Spleen (tissue), 11 donors: ENCODE data around the gene PI16. TPM values are rescaled to one million over a fixed set of nuclear protein-coding genes. Genes with fewer than 3 reads are reported as not detected.

Experiments
- DNase-seq: peaks from one replicate; pipeline ENCODE4 v3.0.0-alpha.2; 2020
- H3K27ac ChIP-seq, 8 donors: fragments of 200-600 bp; sonication (generic) in 7 of 8; 1 replicate in 4 of 8; 2 replicates in 4 of 8; pipeline versions ENCODE4 v1.5.0 to v1.8.0; 2016 to 2021; ENCODE audit warnings: inconsistent platforms in 4 of 8, mild to moderate bottlenecking in 4 of 8, moderate library complexity in 1 of 8
- H3K27me3 ChIP-seq, 7 donors: fragments of 200-600 bp; sonication (generic) in 6 of 7; replicated peaks in 1 of 7; 1 replicate in 4 of 7; 2 replicates in 3 of 7; pipeline versions ENCODE4 v1.5.0 to v1.8.0; 2016 to 2021; ENCODE audit warnings: inconsistent platforms in 3 of 7, mild to moderate bottlenecking in 1 of 7
- H3K36me3 ChIP-seq, 6 donors: fragments of 200-600 bp; sonication (generic) in 5 of 6; 1 replicate in 4 of 6; 2 replicates in 2 of 6; pipeline versions ENCODE4 v1.5.0 to v1.8.0; 2016 to 2021; ENCODE audit warnings: inconsistent platforms in 2 of 6
- H3K4me1 ChIP-seq, 6 donors: fragments of 200-600 bp; sonication (generic) in 5 of 6; 1 replicate in 3 of 6; 2 replicates in 3 of 6; pipeline versions ENCODE4 v1.5.0 to v1.8.0; 2016 to 2021; ENCODE audit warnings: inconsistent platforms in 3 of 6
- H3K4me3 ChIP-seq, 8 donors: fragments of 200-600 bp; sonication (generic) in 7 of 8; 1 replicate in 4 of 8; 2 replicates in 4 of 8; pipeline versions ENCODE4 v1.5.0 to v1.8.0; 2016 to 2021; ENCODE audit warnings: inconsistent platforms in 4 of 8, mild to moderate bottlenecking in 4 of 8, moderate library complexity in 2 of 8
- H3K9me3 ChIP-seq, 8 donors: fragments of 200-600 bp; sonication (generic) in 7 of 8; 1 replicate in 4 of 8; 2 replicates in 4 of 8; pipeline versions ENCODE4 v1.5.0 to v1.8.0; 2016 to 2021; ENCODE audit warnings: inconsistent platforms in 4 of 8
- CTCF ChIP-seq, 11 experiments: fragments of 200-600 bp in 7 of 11; fragments of 450-650 bp in 4 of 11; sonication (generic) in 4 of 11; IDR thresholded peaks in 8 of 11; conservative IDR thresholded peaks in 3 of 11; 1 replicate in 7 of 11; 2 replicates in 4 of 11; pipeline versions ENCODE4 v1.4.0 to v1.8.0; 2016 to 2021; ENCODE audit warnings: antibody characterized with exemption in 11 of 11, inconsistent platforms in 4 of 11, mild to moderate bottlenecking in 1 of 11
- POLR2A ChIP-seq, 3 donors: fragments of 450-650 bp; IDR thresholded peaks; one replicate each; pipeline ENCODE4 v1.5.1; 2017; ENCODE audit warnings: antibody characterized with exemption in 3 of 3, mild to moderate bottlenecking in 1 of 3
- POLR2AphosphoS5 ChIP-seq, 3 donors: sonication (generic); formaldehyde crosslinking; IDR thresholded peaks; one replicate each; pipeline ENCODE4 v1.5.1; 2017; ENCODE audit warnings: antibody characterized with exemption in 3 of 3
- WGBS, 5 donors: extraction: QIAGEN DNeasy Blood & Tissue Kit in 3 of 5; methylation state at CpG; one replicate each; pipeline versions ENCODE4 v1.1.5 to v1.1.7; 2013 to 2018; 5-methylcytosine and 5-hydroxymethylcytosine counted together
- intact Hi-C: fragments of 100-400 bp; cut with DNase I; formaldehyde crosslinking; loops from one replicate; pipeline ENCODE4 v1.15.0; 2023; ENCODE audit warnings: low total_unique reads
- polyA plus RNA-seq, 3 donors: library from polyadenylated mRNA; stranded (reverse); fragments of 200-250 nt; gene quantifications; one replicate each; pipeline ENCODE4 v1.2.1, GENCODE V29; 2013
- total RNA-seq, 7 donors: library from RNA; depleted of rRNA in 3 of 7; stranded (reverse); fragments of >200 nt in 3 of 7; fragmentation: NEBNext Ultra II Directional in 4 of 7; extraction: Animal tissue kit (Norgen Biotek cat#: 25700) in 4 of 7; gene quantifications; one replicate each; pipeline versions ENCODE4 v1.1.0 to v1.2.1, GENCODE V29; 2016 to 2021
- donor health status: healthy with polysubstance abuse.
- donor health status: DM: no; HTN: no; CAD: no; lungs with moderate emphysema.
- donor health status: DM: no; HTN: no; CAD: no.
- donor health status: Bipolar disorder and iron deficiency.
- donor health status: healthy.
- donor health status: DM: no; HTN: no; CAD: no.
- donor health status: DM: yes; HTN: yes; CAD: no.

The PI16 gene
- total and polyA plus RNA-seq, 10 donors: 0.94 to 7.3 (median 1.6) TPM; not detected in 1

DNA sequence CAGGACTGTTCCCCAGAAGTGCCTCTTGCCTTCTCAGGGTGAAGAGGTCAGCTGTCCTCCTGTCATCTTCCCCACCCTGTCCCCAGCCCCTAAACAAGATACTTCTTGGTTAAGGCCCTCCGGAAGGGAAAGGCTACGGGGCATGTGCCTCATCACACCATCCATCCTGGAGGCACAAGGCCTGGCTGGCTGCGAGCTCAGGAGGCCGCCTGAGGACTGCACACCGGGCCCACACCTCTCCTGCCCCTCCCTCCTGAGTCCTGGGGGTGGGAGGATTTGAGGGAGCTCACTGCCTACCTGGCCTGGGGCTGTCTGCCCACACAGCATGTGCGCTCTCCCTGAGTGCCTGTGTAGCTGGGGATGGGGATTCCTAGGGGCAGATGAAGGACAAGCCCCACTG, 9.8 kb downstream of the PI16 start:
- H3K27me3 ChIP-seq: peaks cover 0 to 11% (median 0%) of the 10 kb centered on the region in 7 donors
- no peak overlapping the region for H3K4me3 ChIP-seq
- peak; percentile 65 for DNase-seq
- peak overlapping the region in 2 of 8 donors; percentile 46 to 58 for H3K27ac ChIP-seq
- intact Hi-C loops: loop anchor here (10.0 kb wide), 1 partner anchor 60 kb away; no protein-coding TSS in a partner anchor
- TF ChIP-seq POLR2A (IDR thresholded peaks at IDR 0.05) (no peak), POLR2AphosphoS5 (IDR thresholded peaks at IDR 0.05) (no peak), CTCF (IDR thresholded peaks at IDR 0.05 in 8 of 11, conservative IDR thresholded peaks at IDR 0.05 in 3 of 11) (no peak)
- H3K4me1 ChIP-seq: peaks cover 0 to 34% (median 25%) of the 10 kb centered on the region in 6 donors
- peaks cover 2 to 33% (median 27%) of the 10 kb centered on the region in 6 donors for H3K36me3 ChIP-seq
- no peaks in the 10 kb centered on the region for H3K9me3 ChIP-seq
- 78 to 98% (median 86%) methylated on average over 5 to 6 of the region's 6 CpGs for WGBS, 5 donors

DNA sequence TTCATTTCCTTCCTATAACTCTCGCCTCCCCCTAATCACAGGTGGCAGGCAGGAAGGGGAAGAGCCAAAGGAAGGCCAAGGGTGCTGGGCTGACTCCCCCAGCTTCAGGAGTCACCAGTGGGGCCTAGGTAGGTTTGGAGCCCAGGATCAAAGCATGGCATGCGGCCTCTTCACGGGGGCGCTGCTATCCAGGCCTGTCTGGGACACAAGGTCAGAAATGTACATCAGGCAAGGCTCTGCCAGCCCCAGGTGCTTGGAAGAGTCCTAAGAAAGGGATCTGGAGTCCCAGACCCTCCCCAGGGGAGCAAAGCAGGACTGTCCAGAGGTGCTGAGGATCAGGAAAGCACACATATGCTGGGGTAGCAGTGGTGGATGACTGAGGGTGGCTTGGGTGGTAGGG, 10.4 kb downstream of the PI16 start:
- intact Hi-C loops: loop anchor here (10.0 kb wide), 1 partner anchor 60 kb away; no protein-coding TSS in a partner anchor
- WGBS, 5 donors: 55 to 73% (median 59%) methylated on average over 4 of the region's 4 CpGs
- no peak overlapping the region for H3K4me3 ChIP-seq
- no peaks in the 10 kb centered on the region for H3K9me3 ChIP-seq
- H3K27ac ChIP-seq: peak overlapping the region in 1 of 8 donors; percentile 58
- peaks cover 0 to 34% (median 25%) of the 10 kb centered on the region in 6 donors for H3K4me1 ChIP-seq
- peaks cover 0 to 11% (median 0%) of the 10 kb centered on the region in 7 donors for H3K27me3 ChIP-seq
- TF ChIP-seq POLR2AphosphoS5 (IDR thresholded peaks at IDR 0.05): no peak
- no peak for TF ChIP-seq CTCF (IDR thresholded peaks at IDR 0.05 in 8 of 11, conservative IDR thresholded peaks at IDR 0.05 in 3 of 11)
- TF ChIP-seq POLR2A (IDR thresholded peaks at IDR 0.05): no peak
- DNase-seq: peak; percentile 59
- H3K36me3 ChIP-seq: peaks cover 3 to 38% (median 33%) of the 10 kb centered on the region in 6 donors

DNA sequence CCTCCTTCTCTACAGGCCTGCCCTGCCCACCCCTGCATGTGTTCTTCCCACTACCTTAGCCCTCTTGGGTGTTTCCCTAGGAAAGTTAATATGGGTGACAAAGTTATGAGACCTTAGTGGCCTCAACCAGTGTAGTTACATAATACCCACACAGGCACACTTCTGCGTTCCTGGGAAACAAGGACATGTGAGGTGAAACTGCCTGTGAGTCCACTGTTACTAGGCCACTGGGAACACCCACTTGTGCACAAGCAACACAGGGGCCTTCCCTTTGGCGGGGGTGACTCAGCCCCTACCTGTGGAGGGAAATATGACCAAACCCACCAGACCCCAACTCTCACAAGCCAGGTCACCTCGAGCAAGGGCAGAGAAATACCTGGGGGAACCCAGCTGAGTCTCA, 12.8 kb downstream of the PI16 start:
- Histone ChIP-seq H3K27ac (peak overlapping the region in 1 of 8 donors; percentile 2), H3K4me3 (no peak overlapping the region), H3K9me3 (no peaks in the 10 kb centered on the region), H3K36me3 (peaks cover 9 to 62% (median 57%) of the 10 kb centered on the region in 6 donors), H3K27me3 (peaks cover 0 to 1% (median 0%) of the 10 kb centered on the region in 7 donors), H3K4me1 (peaks cover 0 to 29% (median 25%) of the 10 kb centered on the region in 6 donors)
- DNase-seq: peak; percentile 41
- intact Hi-C loops: loop anchor here (10.0 kb wide), 1 partner anchor 62 kb away; no protein-coding TSS in a partner anchor
- TF ChIP-seq POLR2AphosphoS5 (IDR thresholded peaks at IDR 0.05): peak in 1 of 3 donors; percentile 3
- TF ChIP-seq POLR2A (IDR thresholded peaks at IDR 0.05): no peak
- 69 to 87% (median 78%) methylated on average over 3 of the region's 3 CpGs for WGBS, 5 donors

DNA sequence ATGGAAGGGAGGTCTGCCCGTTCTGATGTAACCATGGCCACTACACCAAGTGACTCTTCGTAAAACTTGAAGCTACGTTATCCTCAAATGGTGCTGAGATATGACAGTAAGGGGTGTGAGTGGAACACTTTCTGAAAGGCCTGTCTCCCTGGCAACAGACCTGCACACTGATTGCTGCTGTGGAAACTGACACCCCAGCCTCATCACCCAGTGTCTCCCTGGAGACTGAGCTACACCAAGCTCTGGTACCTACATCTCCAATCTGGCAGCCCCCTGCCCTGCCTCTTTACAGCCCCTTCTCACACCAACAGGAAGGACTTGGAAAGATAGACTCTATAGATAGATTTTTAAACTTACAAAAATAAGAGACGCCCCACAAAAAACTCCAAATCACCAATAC, 13.2 kb downstream of the PI16 start:
- Histone ChIP-seq H3K27ac (no peak overlapping the region), H3K4me1 (peaks cover 0 to 24% (median 21%) of the 10 kb centered on the region in 6 donors), H3K4me3 (no peak overlapping the region), H3K9me3 (no peaks in the 10 kb centered on the region), H3K36me3 (peaks cover 9 to 67% (median 61%) of the 10 kb centered on the region in 6 donors), H3K27me3 (no peaks in the 10 kb centered on the region)
- no peak for TF ChIP-seq CTCF (IDR thresholded peaks at IDR 0.05 in 8 of 11, conservative IDR thresholded peaks at IDR 0.05 in 3 of 11)
- no peak for TF ChIP-seq POLR2A (IDR thresholded peaks at IDR 0.05)
- no peak for TF ChIP-seq POLR2AphosphoS5 (IDR thresholded peaks at IDR 0.05)
- WGBS, 5 donors: 85 to 98% (median 95%) methylated on average over 4 of the region's 4 CpGs
- DNase-seq: peak; percentile 23
- intact Hi-C loops: loop anchor here (10.0 kb wide), 1 partner anchor 63 kb away; no protein-coding TSS in a partner anchor
